Kidney epithelial cell (primary cell): ENCODE measurements around the gene IL1RAPL1. TPM values are rescaled to one million over a fixed set of nuclear protein-coding genes. Genes with fewer than 3 reads are reported as not detected.

ENCODE experiments used
- DNase-seq: peaks from one replicate; pipeline ENCODE4 v3.0.0-alpha.2; 2010; ENCODE audit warnings: low read depth
- H3K27me3 ChIP-seq: 2 replicates; pipeline ENCODE4 v1.6.0; 2011; ENCODE audit warnings: low read length; ENCODE audit not compliant: control insufficient read depth, insufficient read depth
- H3K36me3 ChIP-seq: 2 replicates; pipeline ENCODE4 v1.5.1; 2011; ENCODE audit warnings: low read length; ENCODE audit not compliant: control insufficient read depth, insufficient read depth
- H3K4me3 ChIP-seq: 2 replicates; pipeline ENCODE4 v1.5.1; 2011; ENCODE audit warnings: low read depth, mild to moderate bottlenecking, control low read depth, low read length
- total RNA-seq: library from RNA; depleted of rRNA; stranded (reverse); fragments of >200 nt; gene quantifications from 2 replicates; pipeline ENCODE4 v1.2.3, GENCODE V29; 2015
- TF ChIP-seq, protein P1 (sequence below): IDR thresholded peaks from 2 replicates; pipeline ENCODE4 v1.5.1; 2011; ENCODE audit warnings: mild to moderate bottlenecking, moderate library complexity, low read length, control low read depth, inconsistent platforms; ENCODE audit not compliant: insufficient read depth, poor library complexity, severe bottlenecking

Gene IL1RAPL1
- 0.07 TPM in 1 of 2 replicates, not detected in the other for total RNA-seq

DNA sequence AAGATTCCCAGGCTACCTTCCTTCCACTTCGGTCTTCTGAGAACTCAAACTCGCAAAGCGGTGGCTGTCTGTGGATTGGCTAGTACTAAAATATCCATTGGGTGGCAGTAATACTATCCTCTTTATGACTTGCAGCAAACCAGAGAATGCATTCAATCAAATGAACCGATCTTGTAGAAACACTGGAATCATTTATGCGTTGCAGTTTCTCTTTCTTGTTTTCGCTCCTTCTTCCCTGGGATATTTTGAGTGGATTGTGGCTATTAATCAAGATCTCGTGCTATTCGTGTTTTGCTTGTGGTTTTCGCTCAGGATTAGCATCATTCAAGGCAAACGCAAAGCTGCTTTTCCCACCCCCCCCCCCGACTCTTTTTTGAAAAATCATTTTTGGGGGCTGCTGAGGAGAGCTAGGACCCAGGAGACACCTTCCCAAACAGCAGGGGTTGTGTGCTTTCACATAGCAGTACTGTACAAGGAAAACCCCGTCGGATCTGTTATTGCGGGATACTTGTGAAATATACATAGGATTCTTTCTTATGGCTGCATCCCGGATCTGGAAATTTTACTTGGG lies at the start of gene IL1RAPL1:
Gene IL1RAPL1, plus strand, starts transcription at position 466 of the 571 bp plus-strand sequence.
- peak within 1 kb of the TSS; percentile 42 for H3K4me3 ChIP-seq
- H3K27me3 ChIP-seq: no peaks in the 10 kb centered on the region
- H3K36me3 ChIP-seq: no peaks in the 10 kb centered on the region
- TF ChIP-seq, protein P1, sequence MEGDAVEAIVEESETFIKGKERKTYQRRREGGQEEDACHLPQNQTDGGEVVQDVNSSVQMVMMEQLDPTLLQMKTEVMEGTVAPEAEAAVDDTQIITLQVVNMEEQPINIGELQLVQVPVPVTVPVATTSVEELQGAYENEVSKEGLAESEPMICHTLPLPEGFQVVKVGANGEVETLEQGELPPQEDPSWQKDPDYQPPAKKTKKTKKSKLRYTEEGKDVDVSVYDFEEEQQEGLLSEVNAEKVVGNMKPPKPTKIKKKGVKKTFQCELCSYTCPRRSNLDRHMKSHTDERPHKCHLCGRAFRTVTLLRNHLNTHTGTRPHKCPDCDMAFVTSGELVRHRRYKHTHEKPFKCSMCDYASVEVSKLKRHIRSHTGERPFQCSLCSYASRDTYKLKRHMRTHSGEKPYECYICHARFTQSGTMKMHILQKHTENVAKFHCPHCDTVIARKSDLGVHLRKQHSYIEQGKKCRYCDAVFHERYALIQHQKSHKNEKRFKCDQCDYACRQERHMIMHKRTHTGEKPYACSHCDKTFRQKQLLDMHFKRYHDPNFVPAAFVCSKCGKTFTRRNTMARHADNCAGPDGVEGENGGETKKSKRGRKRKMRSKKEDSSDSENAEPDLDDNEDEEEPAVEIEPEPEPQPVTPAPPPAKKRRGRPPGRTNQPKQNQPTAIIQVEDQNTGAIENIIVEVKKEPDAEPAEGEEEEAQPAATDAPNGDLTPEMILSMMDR: peak; percentile 22
- peak; percentile 23 for DNase-seq

DNA sequence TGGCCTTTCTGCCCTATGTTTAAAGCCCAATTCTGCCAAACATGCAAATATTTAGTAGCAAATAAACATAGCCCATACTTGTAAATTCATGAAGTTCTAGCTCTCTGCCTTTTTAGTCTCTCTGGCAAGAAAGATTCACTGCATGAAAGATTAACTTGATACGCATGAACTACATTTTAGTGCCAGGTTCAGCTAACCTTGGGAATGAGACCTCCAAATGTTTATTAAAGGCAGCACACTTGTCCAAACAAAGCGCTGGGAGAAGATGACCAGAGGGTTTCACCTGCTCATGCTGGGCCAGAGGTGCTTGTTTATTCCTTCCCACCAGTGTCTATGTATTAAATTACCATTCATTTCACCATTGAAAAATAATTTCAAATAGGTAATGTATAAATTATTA lies 44.5 kb upstream of the IL1RAPL1 start:
- no peak for DNase-seq
- TF ChIP-seq, protein P1: no peak
- no peaks in the 10 kb centered on the region for H3K27me3 ChIP-seq
- H3K4me3 ChIP-seq: no peak overlapping the region
- H3K36me3 ChIP-seq: no peaks in the 10 kb centered on the region

DNA sequence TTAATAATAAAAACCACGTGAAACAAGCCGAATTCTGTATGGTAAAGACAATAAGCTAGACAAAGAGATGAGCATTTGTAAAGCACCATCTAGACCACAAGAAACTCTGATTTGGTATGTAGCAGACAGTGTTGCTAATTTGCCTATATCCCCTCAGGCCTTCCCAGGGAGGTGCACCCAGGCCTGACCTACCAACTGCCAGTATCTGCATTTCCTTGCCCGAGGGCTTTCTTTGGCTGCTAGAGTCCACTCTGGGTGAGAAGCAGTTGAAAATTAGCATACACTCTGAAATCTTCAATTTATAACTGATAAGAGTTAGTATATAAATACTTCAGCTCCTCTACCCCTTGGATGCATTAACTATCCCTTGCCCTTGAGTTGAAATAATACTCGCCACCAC lies 37.4 kb upstream of the IL1RAPL1 start:
- TF ChIP-seq, protein P1: no peak
- no peak for DNase-seq
- Histone ChIP-seq H3K27me3 (no peaks in the 10 kb centered on the region), H3K4me3 (no peak overlapping the region), H3K36me3 (no peaks in the 10 kb centered on the region)

DNA sequence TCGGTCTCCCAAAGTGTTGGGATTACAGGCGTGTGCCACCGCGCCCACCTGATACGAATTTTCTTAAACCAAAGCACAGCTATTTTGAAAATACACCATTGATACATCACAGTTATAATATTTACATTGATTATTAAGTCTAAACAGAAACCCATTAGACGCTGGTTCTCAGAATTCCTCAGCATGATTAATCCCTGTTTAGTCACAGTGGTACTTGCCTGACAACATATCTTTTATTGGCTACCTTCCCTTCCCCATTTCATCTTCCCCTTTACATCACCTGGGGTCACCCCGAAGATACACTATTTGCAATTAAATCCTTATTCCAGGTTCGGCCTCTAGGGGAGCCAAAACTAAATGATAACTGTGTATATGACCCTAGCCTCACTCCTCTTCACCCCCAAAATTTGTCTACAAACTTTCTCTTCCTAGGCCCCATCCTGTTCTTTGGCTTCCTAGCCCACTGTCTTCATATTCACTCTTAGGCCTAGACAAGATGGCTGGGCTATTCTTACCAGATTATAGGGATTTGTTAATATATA lies 36.8 kb upstream of the IL1RAPL1 start:
- no peaks in the 10 kb centered on the region for H3K36me3 ChIP-seq
- TF ChIP-seq, protein P1: no peak
- no peaks in the 10 kb centered on the region for H3K27me3 ChIP-seq
- H3K4me3 ChIP-seq: no peak overlapping the region
- DNase-seq: no peak

DNA sequence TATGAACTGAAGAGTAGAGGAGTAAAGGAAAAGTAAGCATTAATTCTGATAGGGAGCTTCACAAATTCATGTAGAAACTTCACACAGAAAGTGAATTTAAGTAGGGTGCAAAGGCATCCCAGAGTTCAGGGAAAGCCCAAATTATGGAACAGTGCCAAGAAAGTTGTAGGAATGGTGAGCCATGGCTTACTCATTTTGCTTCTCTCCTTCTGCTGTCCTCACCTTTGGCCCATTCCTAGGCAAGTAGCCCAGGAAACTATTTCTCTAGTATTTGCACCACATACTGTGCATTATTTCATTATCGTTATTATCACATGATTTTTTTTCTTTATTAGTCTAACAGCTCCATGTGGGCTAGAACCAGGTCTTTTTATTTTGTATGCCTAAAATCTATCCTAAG lies 34.9 kb upstream of the IL1RAPL1 start:
- Histone ChIP-seq H3K36me3 (no peaks in the 10 kb centered on the region), H3K27me3 (no peaks in the 10 kb centered on the region), H3K4me3 (no peak overlapping the region)
- TF ChIP-seq, protein P1: no peak
- no peak for DNase-seq
